WI38 (cell line): ENCODE measurements around the gene RNF11.
"Not testable (repeated sequence)": the region's sequence is repeated elsewhere in the genome, so short reads cannot be mapped to it uniquely, and the experiment has no call there.

Source experiments
- H3K4me3 ChIP-seq: 2 replicates; pipeline ENCODE4 v1.5.1; 2011; ENCODE audit warnings: low read depth, mild to moderate bottlenecking, control low read depth, low read length
- TF ChIP-seq, protein P1 (sequence below): IDR thresholded peaks from 2 replicates; pipeline ENCODE4 v1.5.1; 2012; ENCODE audit warnings: low read depth, mild to moderate bottlenecking, control low read depth, low read length

RNF11 gene

GRCh38 chr1:51238034-51238403, 1.9 kb downstream of the RNF11 start:
- TF ChIP-seq, protein P1, sequence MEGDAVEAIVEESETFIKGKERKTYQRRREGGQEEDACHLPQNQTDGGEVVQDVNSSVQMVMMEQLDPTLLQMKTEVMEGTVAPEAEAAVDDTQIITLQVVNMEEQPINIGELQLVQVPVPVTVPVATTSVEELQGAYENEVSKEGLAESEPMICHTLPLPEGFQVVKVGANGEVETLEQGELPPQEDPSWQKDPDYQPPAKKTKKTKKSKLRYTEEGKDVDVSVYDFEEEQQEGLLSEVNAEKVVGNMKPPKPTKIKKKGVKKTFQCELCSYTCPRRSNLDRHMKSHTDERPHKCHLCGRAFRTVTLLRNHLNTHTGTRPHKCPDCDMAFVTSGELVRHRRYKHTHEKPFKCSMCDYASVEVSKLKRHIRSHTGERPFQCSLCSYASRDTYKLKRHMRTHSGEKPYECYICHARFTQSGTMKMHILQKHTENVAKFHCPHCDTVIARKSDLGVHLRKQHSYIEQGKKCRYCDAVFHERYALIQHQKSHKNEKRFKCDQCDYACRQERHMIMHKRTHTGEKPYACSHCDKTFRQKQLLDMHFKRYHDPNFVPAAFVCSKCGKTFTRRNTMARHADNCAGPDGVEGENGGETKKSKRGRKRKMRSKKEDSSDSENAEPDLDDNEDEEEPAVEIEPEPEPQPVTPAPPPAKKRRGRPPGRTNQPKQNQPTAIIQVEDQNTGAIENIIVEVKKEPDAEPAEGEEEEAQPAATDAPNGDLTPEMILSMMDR = no peak
- peak overlapping the region; percentile 96 for H3K4me3 ChIP-seq

DNA sequence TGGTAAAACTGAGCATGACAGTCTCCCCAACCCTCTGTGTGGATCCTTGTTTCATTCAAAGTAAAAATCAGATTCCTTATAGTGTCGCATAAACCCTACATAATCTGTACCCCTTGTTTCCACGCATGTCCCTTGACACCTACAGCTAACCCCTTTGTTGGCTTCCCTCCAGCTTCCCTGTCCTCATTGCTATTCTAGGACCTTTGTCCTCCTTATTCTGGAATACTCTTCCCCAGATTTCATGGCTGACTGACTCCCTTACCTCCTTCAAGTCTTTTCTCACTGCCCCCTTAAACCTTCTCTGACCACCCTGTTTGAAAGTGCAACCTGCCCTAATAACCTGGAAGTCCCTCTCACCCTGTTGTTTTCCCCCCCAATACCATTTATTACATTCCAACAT, 4.0 kb downstream of the RNF11 start:
- TF ChIP-seq, protein P1 = no peak
- no peak overlapping the region for H3K4me3 ChIP-seq

DNA sequence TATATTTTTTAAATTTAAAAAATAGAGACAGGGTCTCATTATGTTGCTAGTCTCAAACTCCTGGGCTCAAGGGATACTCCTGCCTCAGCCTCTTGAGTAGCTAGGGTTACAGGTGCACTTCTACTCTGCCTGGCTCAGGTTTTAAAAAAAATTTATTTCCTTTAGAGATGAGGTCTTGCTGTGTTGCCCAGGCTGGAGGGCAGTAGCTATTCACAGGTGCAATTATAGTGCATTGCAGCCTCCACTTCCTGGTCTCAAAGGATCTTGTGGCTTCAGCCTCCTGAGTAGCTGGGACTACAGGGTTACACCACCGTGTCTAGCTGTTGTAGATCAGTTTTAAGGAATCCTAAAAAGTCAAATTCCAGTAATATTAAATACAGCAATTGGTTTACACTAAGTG, 5.0 kb downstream of the RNF11 start:
- TF ChIP-seq, protein P1 = no peak
- H3K4me3 ChIP-seq = no peak overlapping the region

DNA sequence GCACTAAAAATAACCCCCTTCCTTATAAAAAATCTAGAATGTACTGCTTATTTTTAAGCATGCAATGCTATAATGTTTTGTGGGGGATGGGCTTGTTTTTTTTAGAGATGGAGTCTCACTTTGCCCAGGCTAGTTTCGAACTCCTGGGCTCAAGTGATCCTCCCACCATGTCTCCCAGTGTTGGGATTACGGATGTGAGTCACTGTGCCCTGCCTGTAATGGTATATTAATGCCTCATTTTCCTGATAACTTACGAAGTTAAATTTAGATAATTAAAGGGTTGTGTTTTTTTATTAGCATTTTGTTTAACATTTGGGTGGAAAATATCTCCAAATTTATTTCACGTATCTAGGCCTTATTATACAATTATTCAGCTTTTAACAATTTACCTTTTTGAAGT, 6.5 kb downstream of the RNF11 start:
- TF ChIP-seq, protein P1 = no peak
- no peak overlapping the region for H3K4me3 ChIP-seq

- no peak overlapping the region for H3K4me3 ChIP-seq
- TF ChIP-seq, protein P1 = no peak
Observed at GRCh38 chr1:51247022-51247421, 10.9 kb downstream of the RNF11 start.

GRCh38 chr1:51247499-51247898, 11.4 kb downstream of the RNF11 start:
- TF ChIP-seq, protein P1 = no peak
- H3K4me3 ChIP-seq = no peak overlapping the region

GRCh38 chr1:51249445-51249844, 13.4 kb downstream of the RNF11 start:
- H3K4me3 ChIP-seq = no peak overlapping the region
- TF ChIP-seq, protein P1 = no peak

GRCh38 chr1:51250729-51251128, 14.7 kb downstream of the RNF11 start:
- H3K4me3 ChIP-seq = not testable (repeated sequence)

GRCh38 chr1:51251165-51251564, 15.1 kb downstream of the RNF11 start:
- not testable (repeated sequence) for H3K4me3 ChIP-seq
